ENCODE data around the gene TEDC2.
"Not testable (repeated sequence)": the region's sequence is repeated elsewhere in the genome, so short reads cannot be mapped to it uniquely, and the experiment has no call there.

Gene TEDC2

DNA sequence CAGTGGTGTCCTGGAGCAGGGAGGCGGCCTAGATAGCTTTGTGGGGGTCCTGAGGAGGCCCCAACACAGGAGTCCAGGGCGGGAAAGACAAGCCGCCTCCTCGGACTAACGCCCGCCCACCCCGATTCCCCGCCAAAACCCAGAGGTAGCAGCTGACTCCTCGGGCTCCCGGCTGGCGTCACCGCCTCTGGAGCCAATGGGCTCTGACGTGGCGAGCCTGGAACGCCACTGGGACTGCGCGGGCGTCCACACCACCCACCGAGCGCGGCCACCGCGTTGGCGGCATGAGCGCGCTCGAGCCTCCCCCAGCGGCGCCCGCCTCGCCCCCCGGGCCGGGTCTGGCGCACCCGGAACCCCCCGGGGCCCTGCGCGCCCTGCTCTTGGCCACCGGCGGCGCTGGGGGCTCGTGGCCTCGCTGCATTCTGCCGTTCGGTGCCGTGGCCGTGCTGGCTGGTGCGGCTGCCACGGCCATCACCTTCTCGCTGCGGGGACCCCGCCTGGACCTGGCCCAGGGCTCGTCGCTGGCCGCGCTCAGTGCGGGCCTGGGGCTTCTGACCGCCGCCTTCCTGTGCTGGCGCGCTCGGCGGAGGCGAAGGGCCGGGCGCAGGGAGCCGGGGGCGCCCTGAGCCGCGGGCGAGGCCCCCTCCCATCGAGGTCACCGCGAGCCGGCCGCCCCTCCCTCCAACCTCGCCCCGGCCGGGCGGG lies 7.8 kb downstream of the TEDC2 start:
- DNase-seq, result no peak

- DNase-seq, result peak; percentile 24
Observed at GRCh38 chr16:2468233-2468724, 8.4 kb downstream of the TEDC2 start.

GRCh38 chr16:2468725-2469398 lies 9.0 kb downstream of the TEDC2 start:
- no peak for DNase-seq

DNA sequence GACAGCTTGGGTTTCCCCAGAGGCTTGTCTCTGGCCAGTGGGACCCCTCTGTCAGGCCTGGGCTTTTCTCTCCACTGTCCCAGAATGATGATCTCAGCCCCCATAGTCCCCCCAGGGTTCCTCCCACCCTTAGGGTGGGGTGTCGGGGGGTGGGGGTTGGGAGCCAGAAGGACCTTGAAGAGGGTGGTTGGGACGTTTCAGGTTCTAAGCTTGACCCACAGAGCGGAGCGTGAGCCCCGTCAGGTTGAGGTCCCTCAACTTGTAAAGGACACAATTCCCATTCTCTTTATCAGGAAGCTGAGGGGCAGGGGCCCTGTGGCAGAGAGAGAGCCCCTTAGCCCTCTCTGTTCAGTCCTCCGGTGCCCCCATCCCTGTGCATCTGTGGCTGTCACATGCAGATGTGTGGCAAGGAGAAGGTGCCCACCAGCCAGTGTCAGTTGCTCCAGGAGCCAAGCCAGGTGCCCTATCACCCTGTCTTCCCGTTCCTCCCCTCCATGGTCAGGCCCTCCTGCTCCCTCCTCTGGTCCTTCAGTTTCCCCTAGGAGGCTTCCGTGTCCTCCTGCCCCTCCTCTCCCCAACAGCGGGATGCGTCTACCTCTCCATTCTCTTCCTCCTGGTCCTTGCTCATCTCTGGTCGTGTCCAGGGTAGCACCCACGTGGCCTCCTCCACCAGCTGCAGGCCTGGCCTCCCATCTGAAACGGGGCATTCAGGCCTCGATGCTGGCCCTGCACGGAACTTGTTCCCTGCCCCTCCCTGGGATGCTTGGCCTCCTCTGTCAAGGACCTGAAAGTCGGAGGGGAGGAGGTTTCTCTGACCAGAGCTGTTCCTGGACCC lies 9.7 kb downstream of the TEDC2 start:
- no peak for DNase-seq

DNA sequence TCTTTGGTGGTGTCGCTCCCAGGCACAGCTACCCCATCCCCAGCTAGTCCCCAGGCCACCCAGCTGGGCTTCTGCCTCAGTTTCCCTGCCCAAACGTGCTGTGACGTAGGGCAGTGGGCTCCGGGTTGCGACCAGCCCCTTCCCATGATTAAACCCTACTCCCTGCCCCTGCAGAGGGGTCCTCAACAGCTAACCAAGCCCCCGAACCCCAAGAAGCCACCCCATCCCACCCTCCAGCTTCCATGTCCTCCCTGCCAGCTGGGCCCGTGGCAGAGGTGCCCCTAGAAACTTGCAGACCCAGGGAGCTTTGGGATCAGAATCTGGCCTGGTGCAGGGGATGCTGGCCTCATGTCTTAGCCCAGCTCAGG lies 10.3 kb downstream of the TEDC2 start:
- DNase-seq, result no peak

DNA sequence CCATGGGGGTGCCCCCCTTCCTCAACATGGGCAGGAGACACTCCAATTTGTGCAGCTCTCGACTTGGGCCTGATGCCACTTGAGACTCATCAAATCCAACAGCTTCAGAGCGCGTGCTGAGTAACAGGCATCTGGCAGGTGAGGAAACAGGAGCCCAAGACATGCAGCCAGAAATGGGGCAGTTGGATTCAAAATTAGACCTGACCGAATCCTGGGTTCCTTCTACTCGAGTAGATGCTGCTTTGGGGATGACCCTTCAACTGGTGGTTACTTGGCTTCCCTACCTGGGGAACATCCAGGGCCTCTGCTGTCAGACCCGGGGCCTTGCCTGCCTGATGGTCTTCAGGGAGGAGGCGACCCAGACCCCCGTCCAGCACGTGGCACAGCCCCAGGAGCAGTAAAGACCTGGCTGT lies 10.7 kb downstream of the TEDC2 start:
- DNase-seq, result no peak

GRCh38 chr16:2471016-2471652 lies 11.2 kb downstream of the TEDC2 start, which contains the start of gene NTN3:
NTN3 (plus strand) TSS chr16:2471297; CDS start chr16:2471702, 405 bp downstream.
- no peak for DNase-seq

- no peak for DNase-seq
Observed at GRCh38 chr16:2471653-2472487, 12.0 kb downstream of the TEDC2 start.

DNA sequence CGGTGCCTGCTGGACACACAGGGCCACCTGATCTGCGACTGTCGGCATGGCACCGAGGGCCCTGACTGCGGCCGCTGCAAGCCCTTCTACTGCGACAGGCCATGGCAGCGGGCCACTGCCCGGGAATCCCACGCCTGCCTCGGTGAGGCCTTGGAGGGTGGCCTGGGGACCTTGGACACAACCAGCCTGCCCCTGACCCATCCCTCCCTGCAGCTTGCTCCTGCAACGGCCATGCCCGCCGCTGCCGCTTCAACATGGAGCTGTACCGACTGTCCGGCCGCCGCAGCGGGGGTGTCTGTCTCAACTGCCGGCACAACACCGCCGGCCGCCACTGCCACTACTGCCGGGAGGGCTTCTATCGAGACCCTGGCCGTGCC lies 12.6 kb downstream of the TEDC2 start:
- DNase-seq, result no peak

- DNase-seq, result no peak
Observed at GRCh38 chr16:2472885-2473445, 13.1 kb downstream of the TEDC2 start.

DNA sequence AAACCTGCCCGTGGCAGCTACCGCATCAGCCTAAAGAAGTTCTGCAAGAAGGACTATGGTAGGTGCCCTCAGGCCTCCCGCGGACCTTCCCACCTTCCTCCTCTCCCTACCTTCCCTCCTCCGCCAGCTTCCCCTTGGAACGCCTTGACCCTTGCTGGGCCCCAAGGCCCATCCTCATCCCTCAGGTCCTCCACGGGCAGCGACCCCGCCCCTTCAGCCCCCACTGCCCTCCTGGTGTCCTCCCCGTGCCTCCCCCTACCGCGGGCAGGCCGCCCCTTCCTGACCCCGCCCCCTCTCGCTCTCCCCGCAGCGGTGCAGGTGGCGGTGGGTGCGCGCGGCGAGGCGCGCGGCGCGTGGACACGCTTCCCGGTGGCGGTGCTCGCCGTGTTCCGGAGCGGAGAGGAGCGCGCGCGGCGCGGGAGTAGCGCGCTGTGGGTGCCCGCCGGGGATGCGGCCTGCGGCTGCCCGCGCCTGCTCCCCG lies 13.6 kb downstream of the TEDC2 start:
- DNase-seq, result peak; percentile 37

GRCh38 chr16:2473999-2474876 lies 14.3 kb downstream of the TEDC2 start:
- DNase-seq, result peak; percentile 69

DNA sequence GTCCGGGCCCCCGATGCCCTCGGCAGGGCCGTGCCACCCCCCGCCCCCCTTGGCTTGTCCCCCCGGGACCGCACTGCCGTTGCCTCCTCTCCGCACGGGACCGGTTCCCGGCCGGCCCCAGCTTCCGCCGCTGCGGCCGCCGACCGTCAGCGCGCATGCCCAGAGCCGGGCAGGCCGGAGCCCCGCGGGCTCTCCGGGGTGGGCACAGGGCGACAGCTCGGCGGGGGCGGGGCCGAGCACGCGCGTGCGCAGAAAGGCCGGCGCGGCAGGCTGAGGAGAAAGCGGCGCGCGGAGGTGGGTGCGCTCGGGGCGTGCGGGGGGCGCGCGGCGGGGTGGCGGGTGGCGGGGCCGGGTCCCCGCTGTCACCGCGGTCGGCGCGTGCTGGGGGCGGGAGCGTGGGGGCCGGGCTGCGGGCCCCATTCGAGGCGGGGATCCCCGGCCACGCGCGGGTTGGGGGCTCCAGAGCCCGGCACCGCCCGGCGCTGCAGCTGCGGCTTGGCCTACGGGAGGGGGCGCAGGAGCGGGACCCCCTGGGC lies 15.0 kb downstream of the TEDC2 start, which contains the start of gene TBC1D24:
TBC1D24 (plus strand) TSS at position 251 of the 536 bp plus-strand sequence. CDS start 21,022 bp downstream, outside the sequence.
- peak; percentile 87 for DNase-seq

DNA sequence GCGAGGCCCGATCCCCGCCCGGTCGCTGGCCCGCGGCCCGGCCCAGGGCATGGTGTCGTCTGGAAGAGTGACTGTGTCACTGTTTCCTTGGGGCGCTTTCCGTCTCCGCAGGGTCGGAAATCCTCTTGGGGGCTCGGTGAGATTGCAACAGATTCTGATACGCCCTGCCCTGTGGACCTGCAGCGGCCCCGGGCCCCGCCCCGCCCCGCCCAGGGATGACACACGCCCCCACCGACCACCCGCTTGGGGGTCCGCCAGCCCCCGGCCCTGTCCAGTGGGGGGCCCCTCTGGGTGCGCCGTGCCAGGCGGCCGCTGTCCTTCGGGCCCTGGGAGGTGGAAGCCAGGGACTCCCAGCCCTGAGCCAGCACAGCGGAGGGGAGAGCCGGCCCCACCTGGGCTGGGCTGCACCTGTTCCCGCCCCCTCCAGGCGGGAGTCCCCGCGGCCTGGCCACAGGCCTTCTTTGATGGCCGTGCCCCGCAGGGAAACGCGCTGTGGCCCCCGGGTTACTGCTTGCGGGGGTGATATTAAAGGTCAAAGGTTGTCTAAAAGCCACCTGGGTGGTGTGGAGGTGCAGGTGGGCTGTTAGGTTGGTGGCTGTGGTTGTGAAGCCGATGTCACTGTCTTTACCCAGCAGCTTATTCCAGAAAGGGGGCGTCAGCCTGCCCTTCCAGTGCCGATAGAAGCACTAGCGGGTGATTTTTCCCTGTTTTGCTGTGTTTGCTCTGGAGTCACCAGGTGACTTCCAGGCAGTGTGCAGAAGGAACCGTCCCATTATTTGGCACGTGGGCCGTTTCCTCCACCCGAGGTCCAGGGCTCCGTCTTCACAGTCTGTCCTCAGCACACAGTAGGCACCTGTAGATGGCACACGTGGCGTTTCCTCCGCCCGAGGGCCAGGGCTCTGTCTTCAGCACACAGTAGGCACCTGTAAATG lies 15.8 kb downstream of the TEDC2 start:
- DNase-seq, result peak; percentile 31

DNA sequence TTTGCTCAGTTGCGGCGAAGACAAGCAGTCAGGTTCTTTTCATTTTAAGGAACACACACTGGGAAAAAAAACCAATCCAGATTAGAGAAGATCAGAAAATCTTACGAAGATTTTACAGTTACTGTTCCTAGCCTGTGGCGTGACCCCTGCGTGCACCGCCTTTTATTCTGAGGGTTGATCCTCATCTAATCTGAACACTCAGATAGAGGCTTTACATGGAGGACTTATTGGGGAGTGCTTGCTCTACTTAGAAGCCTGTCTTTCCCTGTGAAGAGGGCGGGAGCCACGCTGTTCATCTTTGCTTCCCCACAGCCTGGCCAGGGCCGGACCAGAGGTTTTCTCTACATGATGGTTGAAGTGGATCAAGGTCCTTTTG lies 16.4 kb downstream of the TEDC2 start:
- no peak for DNase-seq

- no peak for DNase-seq
Observed at GRCh38 chr16:2476741-2477140, 16.8 kb downstream of the TEDC2 start.

GRCh38 chr16:2477327-2477726 lies 17.4 kb downstream of the TEDC2 start:
- DNase-seq, result no peak

DNA sequence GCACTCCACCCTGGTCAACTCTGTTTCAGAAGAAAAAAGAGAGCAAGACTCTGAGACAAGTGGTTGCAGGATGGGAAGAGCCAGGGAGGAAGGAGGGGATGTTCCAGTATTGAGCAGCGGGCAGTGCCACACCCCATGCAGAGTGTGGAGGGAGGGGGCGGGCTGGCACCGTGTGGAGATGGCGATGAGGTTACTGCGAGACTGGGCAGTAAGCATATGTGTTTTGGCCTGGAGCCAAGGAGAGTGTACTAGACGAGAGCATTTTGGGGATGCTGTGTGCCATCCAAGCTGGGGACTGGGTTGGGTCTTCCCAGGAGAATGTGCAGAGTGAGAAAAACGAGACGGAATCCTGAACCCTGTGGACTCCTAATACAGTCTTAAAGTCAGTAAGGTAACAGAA lies 18.4 kb downstream of the TEDC2 start:
- DNase-seq, result no peak

DNA sequence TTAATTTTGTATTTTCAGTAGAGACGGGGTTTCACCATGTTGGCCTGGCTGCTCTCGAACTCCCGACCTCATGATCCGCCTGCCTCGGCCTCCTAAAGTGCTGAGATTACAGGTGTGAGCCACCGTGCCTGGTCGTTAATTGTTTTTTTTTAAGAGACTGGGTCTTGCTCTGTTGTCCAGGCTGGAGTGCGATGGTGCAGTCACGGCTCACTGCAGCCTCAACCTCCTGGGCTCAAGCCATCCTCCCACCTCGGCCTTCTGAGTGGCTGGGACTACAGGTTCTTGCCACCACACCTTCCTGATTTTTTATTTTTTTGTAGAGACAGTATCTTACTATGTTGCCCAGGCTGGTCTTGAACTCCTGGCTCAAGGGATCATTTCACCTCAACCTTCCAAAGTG lies 20.1 kb downstream of the TEDC2 start:
- DNase-seq, result not testable (repeated sequence)
